Measurements from ENCODE around the gene PMM2. TPM values are rescaled to one million over a fixed set of nuclear protein-coding genes. Genes with fewer than 3 reads are reported as not detected.

Gene PMM2
- total and polyA plus RNA-seq, 9 of the 15 experiments (the other 6 are each of a cell fraction or from before 2014, with no cell fraction given) = 5.6 to 42.7 (median 25.9) TPM

- Histone ChIP-seq H3K79me2 (ENCODE audit: control insufficient read depth, insufficient read depth, low read length) (peaks cover 2% of the 10 kb centered on the region; the same call in 1 of the 3 replicates), H3K9me1 (ENCODE audit: control insufficient read depth, insufficient read depth, low read length) (no peaks in the 10 kb centered on the region), H4K20me1 (replicated peaks; ENCODE audit: control insufficient read depth, insufficient read depth, low read length) (no peaks in the 10 kb centered on the region), H3K4me1 (replicated peaks in 1 of 2; ENCODE audit: control insufficient read depth in 2 of 2, insufficient read depth in 2 of 2, low read length in 2 of 2) (peaks cover 0 to 4% of the 10 kb centered on the region in 2 experiments; a peak in 1 of 5 replicates), H3K27ac (ENCODE audit: extremely low read depth, low read depth, low read length) (no peak overlapping the region), H2AFZ (ENCODE audit: low read depth, low read length) (no peak overlapping the region), H3K4me3 (no peak overlapping the region), H3K36me3 (ENCODE audit: control insufficient read depth, insufficient read depth, low read length) (peaks cover 78% of the 10 kb centered on the region; the same call in 2 of the 3 replicates), H3K4me2 (ENCODE audit: insufficient read depth, low read length) (no peak overlapping the region), H3K9ac (ENCODE audit: insufficient read depth in 1 of 2, low read depth in 2 of 2, low read length in 2 of 2) (peak overlapping the region in 1 of 2 experiments; percentile 39; a peak in 1 of 4 replicates), H3K9me3 (replicated peaks; ENCODE audit: control insufficient read depth, insufficient read depth, low read depth, low read length) (no peaks in the 10 kb centered on the region), H3K27me3 (ENCODE audit: control insufficient read depth in 2 of 2, insufficient read depth in 2 of 2, low read length in 2 of 2) (no peaks in the 10 kb centered on the region)
- CTCF ChIA-PET (ENCODE audit: low intra/inter-chr PET ratio) = no interaction called here
- DNase-seq (ENCODE audit: extremely low read depth in 1 of 4, low spot score in 3 of 4) (no peak), FAIRE-seq (no peak), ATAC-seq (no peak)
- POLR2A ChIA-PET = interaction anchor here (1.1 to 1.2 kb wide), 2 partner anchors 12 to 26 kb away, joined by 3 to 4 read pairs; no protein-coding TSS in a partner anchor
- in situ Hi-C loops (cut with MboI) (no loop called here), intact Hi-C loops (cut with micrococcal nuclease) (no loop called here)
- TF ChIP-seq ZNF124 (CRISPR knock-in tag; IDR thresholded peaks at IDR 0.05) = no peak
- TF ChIP-seq POLR2A (conservative IDR thresholded peaks at IDR 0.05) = 0 out of 2 replicates have a peak, but pooled peaks have one; percentile 4
- no peak for TF ChIP-seq ZNF324 (CRISPR knock-in tag; IDR thresholded peaks at IDR 0.05)
- TF ChIP-seq GTF2E2 (tag; IDR thresholded peaks at IDR 0.05) = no peak
- no peak for TF ChIP-seq FOXA3 (CRISPR knock-in tag; conservative IDR thresholded peaks at IDR 0.05 in 1 of 2, IDR thresholded peaks at IDR 0.05 in 1 of 2)
- 89% methylated on average over 8 of the region's 8 CpGs for WGBS (ENCODE audit: insufficient coverage, low coverage, missing lambda C conversion rate)
- BruUV-seq (replicated peaks) = no TSS peak
Measured at GRCh38 chr16:8848939-8849391, 51.3 kb downstream of the PMM2 start.

- no peak overlapping the region for H3K27ac ChIP-seq (ENCODE audit: extremely low read depth, low read depth, low read length)
- H3K79me2 ChIP-seq (ENCODE audit: control insufficient read depth, insufficient read depth, low read length) = peaks cover 2% of the 10 kb centered on the region; the same call in 1 of the 3 replicates
- ChIA-PET CTCF (ENCODE audit: low intra/inter-chr PET ratio) (no interaction called here), POLR2A (interaction anchor here (0.8 to 1.2 kb wide), 4 partner anchors 10 to 26 kb away, joined by 3 to 4 read pairs (median 4); no protein-coding TSS in a partner anchor)
- no peak overlapping the region for H3K4me2 ChIP-seq (ENCODE audit: insufficient read depth, low read length)
- H3K4me1 ChIP-seq (replicated peaks in 1 of 2; ENCODE audit: control insufficient read depth in 2 of 2, insufficient read depth in 2 of 2, low read length in 2 of 2) = peaks cover 0 to 4% of the 10 kb centered on the region in 2 experiments; a peak in 1 of 5 replicates
- FAIRE-seq (no peak), ATAC-seq (no peak), DNase-seq (ENCODE audit: extremely low read depth in 1 of 4, low spot score in 3 of 4) (no peak)
- H3K9me1 ChIP-seq (ENCODE audit: control insufficient read depth, insufficient read depth, low read length) = no peaks in the 10 kb centered on the region
- WGBS (ENCODE audit: insufficient coverage, low coverage, missing lambda C conversion rate) = 86% methylated on average over 18 of the region's 19 CpGs
- H3K4me3 ChIP-seq = no peak overlapping the region
- H2AFZ ChIP-seq (ENCODE audit: low read depth, low read length) = no peak overlapping the region
- H3K36me3 ChIP-seq (ENCODE audit: control insufficient read depth, insufficient read depth, low read length) = peaks cover 83% of the 10 kb centered on the region; the same call in 2 of the 3 replicates
- TF ChIP-seq ARNT (IDR thresholded peaks at IDR 0.05) = no peak
- TF ChIP-seq KAT8 (IDR thresholded peaks at IDR 0.05; ENCODE audit: low read depth) = no peak
- TF ChIP-seq EGR1 (conservative IDR thresholded peaks at IDR 0.05) = no peak
- TF ChIP-seq RBM22 (IDR thresholded peaks at IDR 0.05; ENCODE audit: low read depth, low read length, poor library complexity, severe bottlenecking) = peak; percentile 25
- peak; percentile 44 for TF ChIP-seq POLR2G (IDR thresholded peaks at IDR 0.05; ENCODE audit: low read depth, low read length)
- TF ChIP-seq POLR2A (conservative IDR thresholded peaks at IDR 0.05) = peak; percentile 5; the same call in 1 of the 2 replicates
- TF ChIP-seq SAFB (IDR thresholded peaks at IDR 0.05; ENCODE audit: borderline replicate concordance, low read depth, low read length) = no peak
- H3K27me3 ChIP-seq (ENCODE audit: control insufficient read depth in 2 of 2, insufficient read depth in 2 of 2, low read length in 2 of 2) = no peaks in the 10 kb centered on the region
- BruUV-seq (replicated peaks) = no TSS peak
- intact Hi-C loops (cut with micrococcal nuclease) = no loop called here
- no peak overlapping the region; a peak in 1 of 4 replicates for H3K9ac ChIP-seq (ENCODE audit: insufficient read depth in 1 of 2, low read depth in 2 of 2, low read length in 2 of 2)
- in situ Hi-C loops (cut with MboI) = no loop called here
- H4K20me1 ChIP-seq (replicated peaks; ENCODE audit: control insufficient read depth, insufficient read depth, low read length) = no peaks in the 10 kb centered on the region
- no peaks in the 10 kb centered on the region for H3K9me3 ChIP-seq (replicated peaks; ENCODE audit: control insufficient read depth, insufficient read depth, low read depth, low read length)
Measured at GRCh38 chr16:8849411-8850011, 51.9 kb downstream of the PMM2 start.

All from K562 (cell line).